H1 (cell line): Measurements from ENCODE around the gene CDK9. TPM values are rescaled to one million over a fixed set of nuclear protein-coding genes. Genes with fewer than 3 reads are reported as not detected.

ENCODE experiments used
- CTCF ChIA-PET: fragments of 300-600 bp; sonication (Branson Sonifier 250); formaldehyde crosslinking; loops from one replicate; lab custom pipeline; 2021; ENCODE audit not compliant: partially characterized antibody; lab: Charles Lee
- POLR2A ChIA-PET: fragments of 300-600 bp; sonication (Branson Sonifier 250); formaldehyde crosslinking; loops from one replicate; lab custom pipeline; 2021; ENCODE audit warnings: inconsistent platforms; ENCODE audit not compliant: partially characterized antibody; lab: Charles Lee
- DNase-seq, 2 experiments: peaks; one replicate each; pipeline versions ENCODE4 v3.0.0 to v3.0.0-alpha.2; 2010 to 2022; ENCODE audit warnings: low spot score in 2 of 2, low read depth in 1 of 2, mixed read lengths in 1 of 2
- FAIRE-seq: peaks from 2 replicates; lab custom pipeline; 2011; peaks lifted over from hg19 to GRCh38; lab: Jason Lieb, UNC
- H2AFZ ChIP-seq: 2 replicates; pipeline ENCODE4 v1.8.1; 2012; ENCODE audit warnings: low read length, inconsistent platforms
- H2AK5ac ChIP-seq: 2 replicates; pipeline ENCODE4 v1.6.1; 2013; ENCODE audit warnings: low read depth, low read length
- H2BK120ac ChIP-seq: replicated peaks from 2 replicates; pipeline ENCODE3; 2013; ENCODE audit warnings: low read depth, low read length, inconsistent platforms
- H2BK12ac ChIP-seq: 2 replicates; pipeline ENCODE4 v1.6.1; 2013; ENCODE audit warnings: low read depth, low read length
- H2BK15ac ChIP-seq: 2 replicates; pipeline ENCODE4 v1.6.1; 2013; ENCODE audit warnings: low read length
- H2BK20ac ChIP-seq: 2 replicates; pipeline ENCODE4 v1.6.1; 2013; ENCODE audit warnings: low read length
- H2BK5ac ChIP-seq: 2 replicates; pipeline ENCODE4 v1.6.1; 2013; ENCODE audit warnings: low read depth, low read length
- H3K14ac ChIP-seq: 2 replicates; pipeline ENCODE4 v1.6.1; 2013; ENCODE audit warnings: inconsistent platforms; ENCODE audit not compliant: insufficient read length
- H3K18ac ChIP-seq: 2 replicates; pipeline ENCODE4 v1.6.1; 2013; ENCODE audit warnings: low read length; ENCODE audit errors: extremely low read depth
- H3K23ac ChIP-seq: 2 replicates; pipeline ENCODE4 v1.6.1; 2013; ENCODE audit warnings: inconsistent platforms; ENCODE audit not compliant: insufficient read length
- H3K23me2 ChIP-seq: 2 replicates; pipeline ENCODE4 v1.6.1; 2013; ENCODE audit warnings: low read depth, low read length
- H3K27ac ChIP-seq: 2 replicates; pipeline ENCODE4 v1.6.1; 2011; ENCODE audit warnings: low read depth, low read length, inconsistent platforms
- H3K27me3 ChIP-seq, 4 experiments: replicated peaks in 1 of 4; 1 replicate in 1 of 4; 2 replicates in 3 of 4; pipeline versions ENCODE4 v1.6.1 to v1.8.1; 2011 to 2013; ENCODE audit warnings: low read length in 3 of 4, mild to moderate bottlenecking in 3 of 4, inconsistent platforms in 2 of 4, mixed read lengths in 2 of 4, moderate library complexity in 1 of 4; ENCODE audit not compliant: control insufficient read depth in 3 of 4, insufficient read depth in 3 of 4; ENCODE audit errors: extremely low read depth in 1 of 4
- H3K36me3 ChIP-seq, 4 experiments: 2 replicates each; pipeline versions ENCODE4 v1.6.1 to v1.8.1; 2011 to 2013; ENCODE audit warnings: mild to moderate bottlenecking in 4 of 4, low read length in 3 of 4, moderate library complexity in 2 of 4, control low read depth in 1 of 4, inconsistent platforms in 1 of 4; ENCODE audit not compliant: insufficient read depth in 4 of 4, control insufficient read depth in 2 of 4
- H3K4ac ChIP-seq: replicated peaks from 2 replicates; pipeline ENCODE3; 2013; ENCODE audit warnings: low read length, low read depth, mixed read lengths, inconsistent platforms; ENCODE audit not compliant: insufficient read length
- H3K4me1 ChIP-seq, 4 experiments: replicated peaks in 1 of 4; 1 replicate in 1 of 4; 2 replicates in 3 of 4; pipeline versions ENCODE4 v1.6.1 to v1.8.1; 2011 to 2013; ENCODE audit warnings: low read length in 3 of 4, inconsistent platforms in 2 of 4, mixed read lengths in 1 of 4; ENCODE audit not compliant: insufficient read depth in 4 of 4, control insufficient read depth in 3 of 4
- H3K4me2 ChIP-seq, 2 experiments: 2 replicates each; pipeline versions ENCODE4 v1.6.1 to v1.8.1; 2011 to 2013; ENCODE audit warnings: low read depth in 2 of 2, low read length in 2 of 2, control low read depth in 1 of 2, inconsistent platforms in 1 of 2, mild to moderate bottlenecking in 1 of 2; ENCODE audit not compliant: insufficient read depth in 1 of 2
- H3K4me3 ChIP-seq, 4 experiments: fragments of 200-600, 300-600 bp in 1 of 4; sonication (generic), shearing (Covaris generic), sonication (Bioruptor Twin) in 1 of 4; 2 replicates each; pipeline versions ENCODE4 v1.5.1 to v1.8.1; 2011 to 2016; ENCODE audit warnings: low read length in 4 of 4, low read depth in 3 of 4, control low read depth in 2 of 4, inconsistent platforms in 2 of 4, mild to moderate bottlenecking in 2 of 4, mixed read lengths in 1 of 4, moderate library complexity in 1 of 4; ENCODE audit not compliant: insufficient read depth in 2 of 4; ENCODE audit errors: extremely low read depth in 1 of 4
- H3K56ac ChIP-seq: replicated peaks from 2 replicates; pipeline ENCODE3; 2013; ENCODE audit warnings: low read depth, mild to moderate bottlenecking, mixed read lengths, low read length, inconsistent platforms; ENCODE audit not compliant: insufficient read length
- H3K79me1 ChIP-seq: 2 replicates; pipeline ENCODE4 v1.6.1; 2013; ENCODE audit warnings: low read depth, low read length, control low read depth
- H3K79me2 ChIP-seq, 2 experiments: 2 replicates each; pipeline versions ENCODE4 v1.6.1 to v1.8.1; 2012 to 2013; ENCODE audit warnings: low read length in 2 of 2, mild to moderate bottlenecking in 2 of 2, inconsistent platforms in 1 of 2; ENCODE audit not compliant: insufficient read depth in 2 of 2, control insufficient read depth in 1 of 2
- H3K9ac ChIP-seq, 4 experiments: replicated peaks in 1 of 4; 1 replicate in 1 of 4; 2 replicates in 3 of 4; pipeline versions ENCODE4 v1.6.1 to v1.8.1; 2011 to 2013; ENCODE audit warnings: low read depth in 3 of 4, low read length in 3 of 4, control low read depth in 2 of 4, mild to moderate bottlenecking in 2 of 4, moderate library complexity in 2 of 4, inconsistent platforms in 1 of 4; ENCODE audit errors: extremely low read depth in 1 of 4
- H3K9me3 ChIP-seq, 2 experiments: 2 replicates each; pipeline versions ENCODE4 v1.6.1 to v1.8.1; 2012 to 2013; ENCODE audit warnings: mild to moderate bottlenecking in 2 of 2, moderate library complexity in 2 of 2, control low read depth in 1 of 2, inconsistent platforms in 1 of 2, low read depth in 1 of 2, low read length in 1 of 2, mixed read lengths in 1 of 2; ENCODE audit not compliant: insufficient read depth in 2 of 2
- H4K20me1 ChIP-seq, 2 experiments: replicated peaks in 1 of 2; 2 replicates each; pipeline versions ENCODE3 to v1.8.1; 2011 to 2013; ENCODE audit warnings: inconsistent platforms in 2 of 2, low read length in 2 of 2, mild to moderate bottlenecking in 1 of 2; ENCODE audit not compliant: insufficient read depth in 2 of 2, control insufficient read depth in 1 of 2
- H4K5ac ChIP-seq: 2 replicates; pipeline ENCODE4 v1.6.1; 2013; ENCODE audit warnings: low read length, low read depth, mixed read lengths, inconsistent platforms; ENCODE audit not compliant: insufficient read length
- H4K8ac ChIP-seq: 2 replicates; pipeline ENCODE4 v1.8.0; 2013; ENCODE audit warnings: mild to moderate bottlenecking, moderate library complexity, low read length, inconsistent platforms; ENCODE audit not compliant: insufficient read depth; ENCODE audit errors: extremely low read depth
- H4K91ac ChIP-seq: replicated peaks from 2 replicates; pipeline ENCODE3; 2013; ENCODE audit warnings: low read length, mixed read lengths, inconsistent platforms; ENCODE audit not compliant: insufficient read length
- ASH2L ChIP-seq: fragments of 200-600, 300-600 bp; sonication (generic); IDR thresholded peaks from one replicate; pipeline ENCODE4 v1.7.1; 2017; ENCODE audit warnings: low read length
- CHD1 ChIP-seq: IDR thresholded peaks from 2 replicates; pipeline ENCODE4 v1.6.1; 2012; ENCODE audit warnings: low read depth, low read length, improper control_type of control experiment
- EP300 ChIP-seq, 2 experiments: IDR thresholded peaks; 1 replicate in 1 of 2; 2 replicates in 1 of 2; pipeline ENCODE4 v1.6.1; 2011 to 2012; ENCODE audit warnings: low read depth in 2 of 2, low read length in 2 of 2, mild to moderate bottlenecking in 2 of 2, borderline replicate concordance in 1 of 2, inconsistent platforms in 1 of 2, moderate library complexity in 1 of 2
- EZH2 ChIP-seq: fragments of 200-600 bp; sonication (generic); IDR thresholded peaks from 2 replicates; pipeline ENCODE4 v1.7.1; 2012; ENCODE audit warnings: low read depth, mild to moderate bottlenecking, moderate library complexity, low read length, inconsistent platforms; ENCODE audit not compliant: severe bottlenecking
- NANOG ChIP-seq: IDR thresholded peaks from 2 replicates; pipeline ENCODE4 v1.6.1; 2011; ENCODE audit warnings: low read length, low read depth, mild to moderate bottlenecking, inconsistent platforms; ENCODE audit not compliant: insufficient read depth, poor library complexity, severe bottlenecking
- NRF1 ChIP-seq: IDR thresholded peaks from 2 replicates; pipeline ENCODE4 v1.6.1; 2011; ENCODE audit warnings: mild to moderate bottlenecking, low read depth, low read length, improper control_type of control experiment
- SIN3A ChIP-seq, 2 experiments: IDR thresholded peaks in 1 of 2; conservative IDR thresholded peaks in 1 of 2; 2 replicates each; pipeline ENCODE4 v1.6.1; 2011 to 2012; ENCODE audit warnings: low read length in 2 of 2, improper control_type of control experiment in 1 of 2, low read depth in 1 of 2, mild to moderate bottlenecking in 1 of 2
- SP2 ChIP-seq: IDR thresholded peaks from 2 replicates; pipeline ENCODE4 v1.6.1; 2012; ENCODE audit warnings: mild to moderate bottlenecking, low read length, inconsistent platforms
- WGBS, 2 experiments: shearing (Covaris generic) in 1 of 2; methylation state at CpG; one replicate each; pipeline versions ENCODE4 v1.1.6 to v1.1.7; 2013 to 2015; ENCODE audit warnings: low lambda C conversion rate in 2 of 2, mixed read lengths in 2 of 2, inconsistent platforms in 1 of 2, low coverage in 1 of 2, missing lambda C conversion rate in 1 of 2; ENCODE audit not compliant: insufficient replicate concordance in 2 of 2, insufficient coverage in 1 of 2, insufficient read length in 1 of 2; ENCODE audit errors: extremely low coverage in 1 of 2, missing lambda C conversion rate in 1 of 2; 5-methylcytosine and 5-hydroxymethylcytosine counted together
- polyA plus RNA-seq, 7 experiments: library from polyadenylated mRNA; depleted of rRNA in 3 of 7; stranded (reverse) in 5 of 7; unstranded in 2 of 7; fragments of >200 nt in 5 of 7; fragments of 200-250 nt in 2 of 7; gene quantifications; 1 replicate in 5 of 7; 2 replicates in 1 of 7; 4 replicates in 1 of 7; pipeline versions ENCODE4 v1.2.1 to v1.2.3, GENCODE V29; 2011 to 2013; ENCODE audit warnings: missing spikeins in 2 of 7, mixed read lengths in 2 of 7
- total RNA-seq: library from RNA; stranded (reverse); fragmentation: NEBNext Ultra II Directional; extraction: Animal tissue kit (Norgen Biotek cat#: 25700); gene quantifications from 2 replicates; pipeline ENCODE4 v1.2.1, GENCODE V29; 2021
- TF ChIP-seq, protein P1 (sequence below): IDR thresholded peaks from 2 replicates; pipeline ENCODE4 v1.6.1; 2011; ENCODE audit warnings: low read length, improper control_type of control experiment
- TF ChIP-seq, protein P2 (sequence below): IDR thresholded peaks from 2 replicates; pipeline ENCODE4 v1.6.1; 2012; ENCODE audit warnings: inconsistent platforms

The CDK9 gene
- total and polyA plus RNA-seq, 2 of the 8 experiments (the other 6 are each of a cell fraction or from before 2014, with no cell fraction given) = 69.1 to 87.5 TPM

DNA sequence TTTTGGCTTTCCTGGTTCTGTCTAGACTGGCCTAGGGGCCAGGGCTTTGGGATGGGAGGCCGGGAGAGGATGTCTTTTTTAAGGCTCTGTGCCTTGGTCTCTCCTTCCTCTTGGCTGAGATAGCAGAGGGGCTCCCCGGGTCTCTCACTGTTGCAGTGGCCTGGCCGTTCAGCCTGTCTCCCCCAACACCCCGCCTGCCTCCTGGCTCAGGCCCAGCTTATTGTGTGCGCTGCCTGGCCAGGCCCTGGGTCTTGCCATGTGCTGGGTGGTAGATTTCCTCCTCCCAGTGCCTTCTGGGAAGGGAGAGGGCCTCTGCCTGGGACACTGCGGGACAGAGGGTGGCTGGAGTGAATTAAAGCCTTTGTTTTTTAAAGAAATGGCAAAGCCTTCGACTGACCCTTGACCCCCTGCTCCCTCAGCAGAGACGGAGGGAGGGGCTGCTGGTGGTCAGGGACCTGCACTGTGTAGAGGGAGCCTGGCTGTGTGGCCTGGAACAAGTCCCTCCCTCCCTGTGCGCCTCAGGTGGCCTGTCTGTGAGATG is 27.9 kb downstream of the CDK9 start:
- Histone ChIP-seq H3K18ac (no peak overlapping the region), H3K27ac (no peak overlapping the region), H3K9me3 (no peaks in the 10 kb centered on the region), H3K4me1 (peaks cover 0 to 8% (median 6%) of the 10 kb centered on the region in 4 experiments; a peak in 5 of 7 replicates), H3K79me2 (no peaks in the 10 kb centered on the region), H4K5ac (no peak overlapping the region), H3K56ac (no peak overlapping the region), H4K8ac (no peak overlapping the region), H3K27me3 (no peaks in the 10 kb centered on the region), H4K20me1 (peaks cover 0 to 19% of the 10 kb centered on the region in 2 experiments), H2BK5ac (no peak overlapping the region), H3K9ac (no peak overlapping the region), H2BK120ac (no peak overlapping the region), H3K4me3 (no peak overlapping the region), H2BK12ac (no peak overlapping the region), H2BK20ac (no peak overlapping the region), H3K14ac (no peak overlapping the region), H3K4me2 (no peak overlapping the region), H2AK5ac (no peak overlapping the region), H4K91ac (no peak overlapping the region), H3K23me2 (peaks cover 2% of the 10 kb centered on the region; the same call in 1 of the 2 replicates), H2BK15ac (no peak overlapping the region), H3K36me3 (peaks cover 10 to 23% (median 17%) of the 10 kb centered on the region in 4 experiments; a peak in 7 of 8 replicates), H3K4ac (no peak overlapping the region), H3K79me1 (0 out of 2 replicates have a peak, but pooled peaks cover 2% of the 10 kb centered on the region), H2AFZ (no peak overlapping the region), H3K23ac (no peak overlapping the region)
- FAIRE-seq (no peak), DNase-seq (no peak)
- POLR2A ChIA-PET = interaction anchor here (0.7 to 6.7 kb wide), 5 partner anchors 11 to 89 kb away, joined by 3 to 34 read pairs (median 4); no protein-coding TSS in a partner anchor
- WGBS, 2 experiments = 89% methylated on average over 9 of the region's 9 CpGs; no CpG with 5 or more reads in 1 of the 2 experiments
- CTCF ChIA-PET = interaction anchor here (0.6 to 4.5 kb wide), 5 partner anchors 10 to 89 kb away, joined by 4 to 19 read pairs (median 5); no protein-coding TSS in a partner anchor
- TF ChIP-seq, protein P1, sequence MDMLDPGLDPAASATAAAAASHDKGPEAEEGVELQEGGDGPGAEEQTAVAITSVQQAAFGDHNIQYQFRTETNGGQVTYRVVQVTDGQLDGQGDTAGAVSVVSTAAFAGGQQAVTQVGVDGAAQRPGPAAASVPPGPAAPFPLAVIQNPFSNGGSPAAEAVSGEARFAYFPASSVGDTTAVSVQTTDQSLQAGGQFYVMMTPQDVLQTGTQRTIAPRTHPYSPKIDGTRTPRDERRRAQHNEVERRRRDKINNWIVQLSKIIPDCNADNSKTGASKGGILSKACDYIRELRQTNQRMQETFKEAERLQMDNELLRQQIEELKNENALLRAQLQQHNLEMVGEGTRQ = no peak
- TF ChIP-seq EZH2 (no peak), ASH2L (no peak), EP300 (IDR thresholded peaks at IDR 0.05; ENCODE audit: borderline replicate concordance in 1 of 2, low read depth in 2 of 2, low read length in 2 of 2) (no peak), CHD1 (no peak), SIN3A (conservative IDR thresholded peaks at IDR 0.05 in 1 of 2, IDR thresholded peaks at IDR 0.05 in 1 of 2; ENCODE audit: low read depth in 1 of 2, low read length in 2 of 2) (no peak), NANOG (no peak), SP2 (no peak), NRF1 (no peak)
- TF ChIP-seq, protein P2, sequence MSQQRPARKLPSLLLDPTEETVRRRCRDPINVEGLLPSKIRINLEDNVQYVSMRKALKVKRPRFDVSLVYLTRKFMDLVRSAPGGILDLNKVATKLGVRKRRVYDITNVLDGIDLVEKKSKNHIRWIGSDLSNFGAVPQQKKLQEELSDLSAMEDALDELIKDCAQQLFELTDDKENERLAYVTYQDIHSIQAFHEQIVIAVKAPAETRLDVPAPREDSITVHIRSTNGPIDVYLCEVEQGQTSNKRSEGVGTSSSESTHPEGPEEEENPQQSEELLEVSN = no peak
